Hair follicle dermal papilla cell (primary cell): ENCODE measurements around the gene MYO5A. TPM values are rescaled to one million over a fixed set of nuclear protein-coding genes. Genes with fewer than 3 reads are reported as not detected.

Experiments used
- small RNA-seq: library from RNA; depleted of rRNA; stranded (forward); fragments of <200 nt; gene quantifications from one replicate; pipeline ENCODE3, GENCODE V24; 2012
- total RNA-seq: library from RNA; depleted of rRNA; stranded (reverse); fragments of >200 nt; gene quantifications from 2 replicates; pipeline ENCODE4 v1.2.3, GENCODE V29; 2012

Gene MYO5A
- total RNA-seq = 72.6 and 78.0 TPM in 2 replicates

DNA sequence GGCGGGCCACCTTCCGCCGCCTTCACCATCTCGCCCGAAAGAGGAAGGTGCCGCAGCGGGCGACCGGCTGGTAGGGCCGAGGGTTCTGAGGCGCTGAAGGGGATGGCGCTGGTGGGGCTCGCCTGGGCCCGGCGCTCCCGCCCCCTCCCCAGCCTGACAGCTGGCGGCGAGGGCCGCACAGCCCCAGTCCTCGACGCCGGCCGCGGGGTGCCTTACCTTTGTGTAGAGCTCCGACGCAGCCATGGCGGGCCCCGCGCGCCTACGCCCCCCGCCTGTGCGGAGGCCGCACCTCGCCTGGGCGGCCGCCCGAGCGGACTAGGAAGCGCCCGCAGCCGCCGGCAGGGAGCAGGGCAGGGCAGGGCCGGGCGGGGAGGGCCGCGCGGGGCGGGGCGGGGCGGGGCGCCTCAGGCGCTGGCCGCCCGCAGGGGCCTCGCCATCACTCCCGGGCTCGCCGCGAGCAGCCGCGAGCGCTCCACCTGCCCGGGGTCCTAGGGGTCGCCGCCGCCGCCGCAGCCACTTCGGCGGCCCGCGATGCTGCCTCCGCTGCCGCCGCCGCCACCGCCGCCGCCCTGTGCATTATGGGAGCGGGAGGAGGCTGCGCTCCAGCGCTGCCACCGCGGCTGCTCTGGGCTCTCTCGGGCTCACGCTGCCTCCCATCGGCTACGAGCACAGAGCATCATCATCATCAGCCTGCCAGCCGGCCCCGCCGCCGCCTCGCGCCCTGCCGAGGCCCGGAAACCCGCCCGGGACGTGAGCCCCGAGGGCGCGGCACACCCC lies at the start of gene MYO5A:
TSS of gene MYO5A (minus strand) at position 317 of the 777 bp plus-strand sequence. CDS start at position 243, 74 bp downstream.

DNA sequence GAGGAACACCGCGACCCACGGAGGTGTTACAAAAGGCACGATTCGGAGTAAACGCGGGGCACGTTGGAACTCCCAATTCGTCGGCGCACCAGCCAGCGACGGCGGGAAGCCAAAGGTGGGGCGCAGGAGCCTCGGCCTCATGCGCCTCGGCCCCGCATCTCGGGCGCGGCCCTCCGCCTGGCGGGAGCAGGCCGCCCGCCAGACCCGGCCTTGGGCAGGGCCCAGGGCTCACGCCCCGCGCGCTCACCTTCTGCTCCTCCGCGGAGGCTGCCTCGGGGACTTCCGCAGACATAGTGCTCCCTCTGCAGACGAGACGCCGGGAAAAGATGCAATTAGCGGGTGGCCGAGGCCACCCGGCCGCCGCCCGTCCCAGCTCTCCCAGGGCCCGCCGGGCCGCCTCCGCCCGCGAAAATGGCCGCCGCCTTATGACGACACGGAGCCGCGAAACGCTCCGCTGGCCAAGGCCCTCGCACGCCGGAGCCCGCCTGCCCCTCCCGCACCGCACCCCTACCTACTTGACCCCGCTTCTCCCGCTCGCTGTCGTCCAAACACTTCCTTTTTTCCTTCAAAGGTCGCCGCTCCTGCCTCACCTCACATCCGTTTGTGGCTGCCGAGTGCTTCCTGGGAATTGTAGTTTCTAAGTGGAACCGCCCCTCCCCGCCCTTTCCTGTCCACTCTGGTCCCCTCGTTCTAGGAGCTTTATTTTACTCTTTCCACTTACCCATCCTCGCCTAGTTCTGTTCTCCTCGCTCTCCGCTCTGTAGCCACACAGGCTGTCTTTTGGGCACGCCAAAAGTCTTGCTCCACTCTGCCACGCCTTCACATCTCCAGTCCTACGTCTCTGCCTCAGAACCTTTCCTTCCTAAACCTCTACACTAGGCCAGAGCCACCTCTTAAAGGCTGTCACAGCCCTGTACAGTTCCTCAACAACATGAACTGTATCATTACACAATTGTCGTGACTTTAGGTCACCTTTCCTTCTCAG lies 40.2 kb upstream of the MYO5A start, which contains the start of gene ARPP19:
TSS of gene ARPP19 (minus strand) at position 430 of the 985 bp plus-strand sequence. CDS start at position 292, 138 bp downstream.

DNA sequence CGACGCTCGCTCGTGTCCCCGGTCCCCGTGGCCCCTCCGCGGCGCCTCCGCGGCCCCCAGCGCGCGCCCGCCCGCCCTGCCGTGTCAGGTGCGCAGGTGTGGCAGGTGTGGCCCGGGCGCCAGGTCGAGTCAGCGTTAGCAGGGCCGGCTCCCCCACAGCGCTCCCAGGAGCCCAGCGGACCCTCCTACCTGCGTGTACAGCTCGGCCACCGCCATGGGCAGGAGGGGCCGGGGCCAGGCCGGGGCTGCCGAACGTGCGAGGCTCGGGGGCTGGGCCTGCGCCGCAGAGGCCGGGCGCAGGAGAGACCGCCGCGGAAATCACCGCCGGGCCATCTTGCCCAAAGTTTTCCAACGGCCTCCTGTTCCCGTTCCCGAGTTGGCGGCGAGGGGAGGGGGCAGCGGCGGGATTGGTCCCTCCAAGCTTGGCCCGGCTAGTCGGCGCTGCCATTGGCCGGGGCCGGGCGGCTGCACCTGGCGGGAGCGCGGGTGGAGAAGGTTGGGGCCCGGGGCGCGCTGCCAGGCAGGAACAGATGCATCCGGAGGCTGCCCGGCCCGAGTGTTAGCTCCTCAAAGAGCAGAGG lies 233.2 kb downstream of the MYO5A start, which contains the start of gene MYO5C:
TSS of gene MYO5C (minus strand) at position 384 of the 581 bp plus-strand sequence. CDS start at position 216, 168 bp downstream.

Small RNA genes lying within 50 kb of the gene (small RNA-seq; reads per million reads assigned to genes)
- gene MIR1266 = not detected

Other genes with a start within 250 kb of the MYO5A start
- 0.24 and 0.49 TPM in 2 replicates for gene MYO5C, start 233.1 kb downstream of the MYO5A start, total RNA-seq
- gene ARPP19, start 40.1 kb upstream of the MYO5A start, total RNA-seq = 111 and 112 TPM in 2 replicates
- gene ATOSA, start 150.5 kb upstream of the MYO5A start, total RNA-seq = 30.6 and 38.3 TPM in 2 replicates